ENCODE measurements around the gene SCGB2A2. TPM values are rescaled to one million over a fixed set of nuclear protein-coding genes. Genes with fewer than 3 reads are reported as not detected.

Gene SCGB2A2
- total RNA-seq: not detected
- long read RNA-seq, donor 1: 0 reads
- long read RNA-seq, donor 2: 0 reads

DNA sequence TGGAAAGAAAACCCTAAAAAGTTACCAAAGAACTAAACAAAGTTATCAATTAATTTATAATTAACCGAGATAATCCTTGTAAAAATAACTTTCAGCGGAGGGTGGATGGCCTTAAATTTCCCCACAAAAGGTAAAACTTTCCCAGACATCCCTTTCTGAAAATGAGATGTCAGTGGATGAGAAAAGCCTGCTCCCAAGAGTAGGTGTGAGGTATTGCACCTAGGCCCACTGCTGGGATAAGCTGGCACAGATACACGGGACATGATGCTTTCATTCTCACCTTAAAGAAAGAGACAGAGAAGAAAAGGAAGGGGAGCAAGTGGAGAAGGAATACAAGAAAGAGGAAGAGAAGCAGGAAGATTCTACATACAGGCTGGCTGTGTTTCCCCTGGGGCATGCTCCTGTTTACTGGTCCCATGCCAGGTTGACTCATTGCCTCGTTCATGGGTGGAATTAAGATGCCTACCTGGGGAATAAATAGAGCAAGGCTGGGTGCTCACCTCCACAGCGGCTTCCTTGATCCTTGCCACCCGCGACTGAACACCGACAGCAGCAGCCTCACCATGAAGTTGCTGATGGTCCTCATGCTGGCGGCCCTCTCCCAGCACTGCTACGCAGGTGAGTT, at the start of gene SCGB2A2:
Gene SCGB2A2 (plus strand): TSS at position 505 of the 625 bp plus-strand sequence. CDS start 59 bp downstream, at position 564.
- DNase-seq (ENCODE audit: low spot score): no peak
- intact Hi-C loops (cut with DNase I): no loop called here

DNA sequence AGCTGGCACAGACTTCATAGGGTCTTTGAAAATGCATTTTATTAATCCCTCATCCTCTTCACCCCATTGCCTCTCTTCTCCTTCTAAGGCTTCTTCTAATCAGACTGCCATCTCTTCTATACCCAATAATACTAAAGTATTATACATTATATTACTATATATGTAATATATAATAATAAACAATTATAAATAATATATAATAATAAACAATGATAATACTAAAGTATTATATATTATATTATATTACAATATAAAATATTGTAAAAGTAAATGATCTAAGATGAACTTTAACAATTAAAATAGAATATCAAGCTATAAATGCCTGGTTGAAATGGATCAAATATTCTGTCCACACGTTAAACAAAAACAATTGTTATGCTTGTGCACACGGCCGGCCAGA, 48.5 kb upstream of the SCGB2A2 start:
- DNase-seq (ENCODE audit: low spot score): no peak
- intact Hi-C loops (cut with DNase I): no loop called here

DNA sequence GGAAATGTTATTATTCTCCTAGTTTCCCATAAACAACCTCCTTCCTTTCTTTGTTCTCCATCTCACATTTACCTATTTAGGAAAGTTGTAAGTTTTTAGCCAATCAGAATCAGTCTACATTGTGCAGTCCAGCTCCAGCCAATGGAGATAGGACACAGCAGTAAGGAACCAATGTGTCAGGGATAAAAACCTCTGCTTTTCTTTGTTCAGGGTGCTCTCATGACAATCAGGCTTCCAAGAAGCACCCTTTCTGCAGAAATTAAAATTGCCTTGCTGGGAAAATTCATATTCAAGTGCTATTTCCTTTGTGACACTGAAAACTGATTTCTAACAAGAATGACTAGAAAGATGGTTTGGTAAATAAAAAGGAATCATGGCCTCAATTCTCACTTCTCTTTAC, 46.9 kb upstream of the SCGB2A2 start:
- intact Hi-C loops (cut with DNase I): no loop called here

DNA sequence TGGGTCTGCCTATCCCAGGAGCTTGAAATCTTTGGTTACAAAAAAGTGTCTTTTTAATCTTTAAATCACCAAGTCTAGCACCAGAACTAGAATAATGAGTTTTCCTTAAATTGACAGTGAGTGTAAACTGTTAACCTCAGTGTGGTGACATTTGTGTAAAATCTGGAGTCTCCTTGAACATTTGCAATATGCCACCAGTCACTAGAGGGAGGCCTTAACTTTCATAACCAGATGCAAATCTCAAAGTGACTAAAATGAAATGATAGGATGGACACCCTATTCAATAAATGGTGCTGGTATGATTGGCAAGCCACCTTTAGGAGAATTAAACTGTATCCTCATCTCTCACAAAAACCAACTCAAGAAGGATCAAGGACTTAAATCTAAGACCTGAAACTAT, 36.2 kb upstream of the SCGB2A2 start:
- intact Hi-C loops (cut with DNase I): no loop called here
- DNase-seq (ENCODE audit: low spot score): no peak

More for the DNA sequence above, 46.9 kb upstream of the SCGB2A2 start:
- DNase-seq (ENCODE audit: low spot score): no peak

DNA sequence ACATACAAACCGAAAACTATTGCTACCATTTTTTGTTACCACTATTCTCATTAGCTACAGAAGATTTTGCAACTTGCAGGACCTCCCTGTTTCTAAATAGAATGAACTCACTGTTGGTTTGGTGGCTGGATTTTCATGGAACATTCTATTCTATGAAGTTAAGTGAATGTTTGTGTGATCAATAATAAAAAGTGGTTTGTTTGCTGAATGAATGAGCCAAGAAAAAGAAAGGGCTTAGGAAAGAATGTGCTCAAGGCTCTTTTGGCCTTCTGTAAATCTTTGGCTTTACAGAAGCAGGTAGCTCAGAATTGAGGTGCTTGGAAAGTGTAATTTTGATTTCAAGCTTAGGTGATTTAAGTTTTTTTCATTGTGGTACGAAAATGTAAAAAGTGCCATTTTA, 33.8 kb upstream of the SCGB2A2 start:
- intact Hi-C loops (cut with DNase I): no loop called here
- no peak for DNase-seq (ENCODE audit: low spot score)

DNA sequence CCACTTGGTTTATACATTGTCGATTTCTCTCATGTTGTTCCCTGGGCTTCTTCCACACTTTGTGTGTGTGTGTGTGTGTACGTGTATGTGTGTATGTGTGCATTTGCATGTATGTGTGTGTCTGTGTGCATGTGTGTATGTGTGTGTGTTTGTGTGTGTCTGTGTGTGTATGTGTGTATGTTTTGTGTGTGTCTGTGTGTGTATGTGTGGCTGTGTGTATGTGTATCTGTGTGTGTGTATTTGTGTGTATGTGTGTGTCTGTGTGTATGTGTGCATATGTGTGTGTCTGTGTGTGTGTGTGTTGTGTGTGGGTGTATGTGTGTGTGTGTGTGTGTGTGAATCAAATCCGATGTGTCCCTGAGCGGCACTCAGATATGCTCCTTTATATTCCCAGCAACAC, 32.5 kb upstream of the SCGB2A2 start:
- intact Hi-C loops (cut with DNase I): no loop called here

DNA sequence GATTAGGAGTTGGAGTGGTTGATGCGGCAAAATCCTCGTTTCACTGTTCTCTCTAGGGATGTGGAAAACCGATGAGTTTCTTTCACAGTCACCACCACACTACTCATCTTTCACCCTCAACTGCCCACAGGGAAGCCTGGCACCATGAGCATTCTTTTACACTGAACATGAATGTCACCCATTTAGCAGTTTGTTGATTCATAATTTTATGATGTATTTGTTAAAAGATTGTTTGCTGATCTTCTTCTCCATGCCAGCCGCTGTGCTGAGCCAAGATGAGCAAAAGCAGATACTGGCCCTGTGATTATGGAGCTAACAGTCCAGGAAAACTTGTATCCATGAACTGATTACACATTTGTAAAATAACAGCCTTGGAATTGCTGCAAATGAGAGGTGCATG, 31.8 kb upstream of the SCGB2A2 start:
- intact Hi-C loops (cut with DNase I): no loop called here
- DNase-seq (ENCODE audit: low spot score): no peak

More for the DNA sequence above, 32.5 kb upstream of the SCGB2A2 start:
- no peak for DNase-seq (ENCODE audit: low spot score)

DNA sequence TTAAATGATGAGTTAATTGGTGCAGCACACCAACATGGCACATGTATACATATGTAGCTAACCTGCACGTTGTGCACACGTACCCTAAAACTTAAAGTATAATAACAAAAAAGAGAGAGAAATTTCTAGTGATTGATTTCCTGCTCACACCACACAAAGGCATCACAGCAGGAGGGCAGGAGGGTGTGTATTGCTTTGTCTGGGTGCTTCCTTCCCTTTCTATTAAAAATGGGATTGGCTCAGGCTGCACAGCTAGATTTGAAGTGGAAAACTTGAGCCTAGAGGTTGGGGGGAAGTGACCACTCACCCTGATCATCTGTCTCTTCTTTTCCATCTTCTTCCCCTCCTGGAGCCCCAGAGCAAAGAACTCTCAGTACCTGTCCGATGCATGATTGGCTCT, 28.9 kb upstream of the SCGB2A2 start:
- intact Hi-C loops (cut with DNase I): no loop called here

DNA sequence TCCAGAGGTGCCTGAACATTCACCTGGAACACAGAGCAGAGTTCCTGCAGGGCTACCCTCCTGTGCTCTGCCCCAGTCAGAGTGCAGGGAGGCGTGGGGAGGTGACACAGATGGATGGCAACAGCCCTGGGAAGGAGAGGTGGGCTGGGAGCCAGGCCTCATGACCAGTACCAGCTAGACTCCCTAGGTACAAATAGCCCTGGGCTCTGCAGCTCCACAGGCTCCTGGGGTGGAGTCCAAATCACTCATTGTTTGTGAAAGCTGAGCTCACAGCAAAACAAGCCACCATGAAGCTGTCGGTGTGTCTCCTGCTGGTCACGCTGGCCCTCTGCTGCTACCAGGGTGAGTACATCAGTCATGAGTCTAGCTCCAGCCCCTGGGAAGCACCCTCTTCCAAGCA, 27.9 kb upstream of the SCGB2A2 start, which contains the start of gene SCGB1D2:
Gene SCGB1D2 (plus strand): TSS at position 219 of the 400 bp plus-strand sequence. CDS start 69 bp downstream, at position 288.
- no peak for DNase-seq (ENCODE audit: low spot score)
- intact Hi-C loops (cut with DNase I): no loop called here

More for the DNA sequence above, 28.9 kb upstream of the SCGB2A2 start:
- no peak for DNase-seq (ENCODE audit: low spot score)

DNA sequence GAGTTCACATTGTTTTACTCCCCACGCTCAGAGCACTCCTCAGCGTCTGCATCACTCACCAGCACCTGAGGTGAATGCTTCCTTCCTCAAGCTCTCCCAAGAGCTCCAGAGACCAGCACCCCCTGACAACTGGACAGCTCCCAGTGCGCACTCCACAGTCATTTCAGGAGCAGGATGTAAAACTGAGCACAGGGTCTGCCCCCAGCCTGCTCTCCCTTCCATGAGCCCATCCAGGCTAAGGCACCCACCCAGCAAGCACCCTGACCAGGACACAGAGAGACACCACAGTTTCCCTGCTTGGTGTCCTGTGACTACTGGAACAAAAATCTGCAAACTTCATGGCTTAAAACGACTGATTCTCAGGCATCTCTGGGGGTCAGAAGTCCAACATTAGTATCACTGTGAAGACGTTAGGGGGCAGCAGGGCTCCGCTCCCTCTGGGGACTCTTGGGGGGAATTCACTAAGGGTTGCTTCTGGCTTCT, 24.6 kb upstream of the SCGB2A2 start:
- intact Hi-C loops (cut with DNase I): loop anchor here in 1 of 2 donors (2.0 kb wide), 1 partner anchor 49 kb away; no protein-coding TSS in a partner anchor
- DNase-seq (ENCODE audit: low spot score): no peak

DNA sequence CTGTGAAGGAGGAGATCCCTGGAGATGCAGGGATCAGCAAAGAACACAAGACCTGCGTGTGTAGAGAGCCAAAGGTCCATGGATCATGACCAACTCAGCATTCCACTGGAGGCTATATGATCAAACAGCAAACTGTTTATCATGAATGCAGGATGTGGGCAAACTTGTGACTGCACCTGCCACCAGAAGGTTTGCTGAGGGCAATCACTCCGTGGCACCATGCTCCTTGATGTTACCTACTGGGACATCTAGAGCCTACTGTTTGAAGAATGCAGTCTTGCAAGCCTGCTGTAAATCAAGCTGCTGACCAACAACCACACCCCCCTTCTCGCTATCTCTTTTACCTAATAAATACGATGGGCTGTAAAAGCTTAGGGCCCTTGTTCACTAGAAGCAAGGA, 18.3 kb upstream of the SCGB2A2 start:
- no peak for DNase-seq (ENCODE audit: low spot score)
- intact Hi-C loops (cut with DNase I): no loop called here

DNA sequence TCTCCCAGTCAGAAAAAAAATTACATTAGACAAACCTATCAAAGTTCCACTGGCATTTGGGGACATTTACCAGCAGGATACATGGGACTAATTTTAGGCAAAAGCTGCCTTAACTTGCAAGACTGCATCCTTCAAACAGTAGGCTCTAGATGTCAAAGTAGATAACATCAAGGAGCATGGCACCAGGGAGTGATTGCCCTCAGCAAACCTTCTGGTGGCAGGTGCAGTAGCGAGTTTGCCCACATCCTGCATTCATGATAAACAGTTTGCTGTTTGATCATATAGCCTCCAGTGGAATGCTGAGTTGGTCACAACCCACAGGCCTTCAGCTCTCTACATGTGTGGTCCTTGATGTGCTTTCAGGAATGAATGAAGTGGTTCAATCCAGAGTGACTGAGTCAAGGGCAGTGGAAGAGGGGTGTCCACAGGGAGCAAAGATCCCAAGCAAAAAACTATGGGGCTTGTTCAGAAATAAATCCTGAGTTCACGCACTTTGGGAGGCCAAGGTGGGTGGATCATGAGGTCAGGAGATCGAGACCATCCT, 15.9 kb upstream of the SCGB2A2 start:
- intact Hi-C loops (cut with DNase I): no loop called here
- no peak for DNase-seq (ENCODE audit: low spot score)

DNA sequence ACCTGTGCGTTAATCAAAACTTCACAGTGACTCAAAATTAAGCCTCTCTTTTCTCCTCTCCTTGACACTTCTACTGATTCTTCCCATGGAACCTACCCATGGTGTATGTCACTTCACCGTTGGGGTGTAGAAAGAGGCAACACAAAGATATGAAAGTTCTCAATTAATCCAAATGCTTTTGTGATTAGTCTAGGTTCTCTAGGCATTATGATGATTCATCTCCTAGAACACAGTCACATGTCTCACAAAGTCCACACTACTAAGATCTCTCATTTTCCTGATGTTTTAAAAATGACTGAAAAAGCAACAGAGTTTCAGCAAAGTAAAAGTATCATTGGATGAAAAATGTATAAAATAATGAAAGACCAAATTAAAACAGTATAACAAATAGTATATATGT, 13.7 kb upstream of the SCGB2A2 start:
- no peak for DNase-seq (ENCODE audit: low spot score)
- intact Hi-C loops (cut with DNase I): no loop called here

DNA sequence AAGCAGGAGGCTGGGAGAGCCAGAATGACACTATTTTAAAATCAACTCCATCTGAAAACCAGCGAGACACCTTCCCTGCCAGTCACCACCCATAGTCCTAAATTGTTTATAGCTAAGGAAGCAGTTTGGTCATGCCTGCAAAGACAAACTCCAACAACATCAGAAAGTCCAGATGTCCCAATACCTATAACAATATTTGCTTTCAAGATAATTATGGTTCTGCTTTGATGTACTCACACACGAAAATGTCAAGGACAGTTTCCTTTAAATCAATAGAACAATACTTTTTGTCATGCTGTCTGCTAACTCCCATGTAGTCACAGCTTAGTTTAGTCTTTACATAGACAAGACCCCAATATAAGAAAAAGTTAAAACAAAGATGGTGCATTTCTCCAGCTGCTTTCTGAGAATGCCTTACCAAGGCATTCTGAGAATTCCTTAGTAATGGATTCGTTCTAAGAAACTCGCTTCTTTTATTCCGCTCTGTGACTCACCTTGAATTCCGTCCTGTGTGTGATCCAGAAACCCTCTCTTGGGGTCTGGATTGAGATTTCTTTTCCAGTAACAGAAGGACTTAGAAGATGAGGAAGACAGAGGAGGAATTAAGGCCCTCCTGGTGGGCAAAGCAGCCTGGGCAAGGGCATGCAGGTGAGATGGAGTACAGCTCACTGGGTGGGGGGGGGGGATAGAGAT, 9.6 kb upstream of the SCGB2A2 start:
- no peak for DNase-seq (ENCODE audit: low spot score)
- intact Hi-C loops (cut with DNase I): no loop called here

DNA sequence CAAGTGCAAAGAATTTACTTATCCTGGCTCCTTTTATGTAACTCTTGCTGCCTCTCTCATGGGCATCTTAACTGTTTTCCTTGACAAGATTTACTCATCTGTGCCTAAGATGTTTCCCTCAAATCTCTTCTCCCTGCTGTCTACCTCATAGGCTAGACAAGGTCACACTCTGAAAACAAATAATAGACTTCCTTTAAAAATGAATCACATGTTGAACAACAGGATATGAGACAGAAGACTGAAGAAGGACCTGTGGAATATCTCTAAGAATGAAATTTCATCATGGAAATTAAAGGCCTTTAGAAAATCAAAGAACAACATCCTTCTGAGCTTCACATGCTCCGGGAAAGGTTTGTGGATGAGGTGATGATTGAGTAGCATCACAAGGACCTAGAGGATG, 6.0 kb upstream of the SCGB2A2 start:
- intact Hi-C loops (cut with DNase I): no loop called here
- no peak for DNase-seq (ENCODE audit: low spot score)

DNA sequence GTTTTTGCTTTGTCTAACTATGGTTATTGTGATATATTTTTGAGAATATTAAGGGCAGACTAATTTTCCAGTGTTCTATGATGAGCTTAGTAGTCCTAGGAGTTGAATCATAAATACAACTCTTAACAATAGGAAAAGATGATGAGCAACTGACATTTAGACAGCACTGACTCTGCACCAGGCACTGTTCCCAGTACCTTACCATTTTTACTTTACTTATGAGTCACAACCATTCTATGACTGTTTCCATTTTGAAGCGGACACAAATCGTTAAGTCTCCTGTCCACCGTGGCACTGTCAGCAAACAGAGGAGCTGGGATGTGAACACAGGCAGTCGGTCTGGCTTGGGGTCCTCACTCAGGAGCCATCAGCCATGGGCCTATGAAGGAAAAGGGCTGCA, 3.4 kb upstream of the SCGB2A2 start:
- intact Hi-C loops (cut with DNase I): no loop called here
- no peak for DNase-seq (ENCODE audit: low spot score)

DNA sequence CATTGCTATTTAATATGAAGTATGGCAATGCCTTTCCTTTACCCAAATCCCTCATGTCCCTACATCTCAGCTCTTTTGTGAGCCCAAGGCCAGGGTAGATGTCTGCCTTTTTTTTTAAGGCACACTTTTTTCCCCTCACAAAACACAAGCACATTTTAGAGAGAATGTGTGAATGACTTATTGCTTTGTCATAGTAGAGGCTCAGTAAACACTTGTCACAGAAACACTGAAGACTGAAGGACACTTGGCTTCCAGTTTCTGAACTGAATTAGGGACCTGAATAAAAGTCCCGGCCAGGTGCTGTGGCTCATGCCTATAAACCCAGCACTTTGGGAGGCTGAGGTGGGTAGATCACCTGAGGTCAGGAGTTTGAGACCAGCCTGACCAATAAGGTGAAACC, 2.9 kb upstream of the SCGB2A2 start:
- intact Hi-C loops (cut with DNase I): no loop called here
- no peak for DNase-seq (ENCODE audit: low spot score)

DNA sequence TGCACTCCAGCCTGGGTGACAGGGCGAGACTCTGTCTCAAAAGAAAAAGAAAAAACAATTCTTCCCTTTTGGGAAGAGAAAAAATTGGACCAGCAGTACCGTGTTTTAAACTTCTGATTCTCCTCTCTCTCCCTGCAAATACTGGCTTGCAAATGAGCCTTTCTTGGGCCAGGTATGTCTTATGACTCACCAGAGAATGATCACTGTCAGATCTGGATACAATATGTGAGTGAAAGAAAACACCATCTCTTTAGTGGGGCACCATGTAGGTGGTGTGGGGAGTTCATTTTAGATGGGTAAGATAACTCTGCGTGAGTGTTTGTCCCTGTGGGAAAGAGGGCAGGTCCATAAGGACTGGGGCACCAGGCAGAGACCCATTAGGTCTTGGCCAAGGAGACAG, 2.4 kb upstream of the SCGB2A2 start:
- intact Hi-C loops (cut with DNase I): no loop called here
- DNase-seq (ENCODE audit: low spot score): no peak

DNA sequence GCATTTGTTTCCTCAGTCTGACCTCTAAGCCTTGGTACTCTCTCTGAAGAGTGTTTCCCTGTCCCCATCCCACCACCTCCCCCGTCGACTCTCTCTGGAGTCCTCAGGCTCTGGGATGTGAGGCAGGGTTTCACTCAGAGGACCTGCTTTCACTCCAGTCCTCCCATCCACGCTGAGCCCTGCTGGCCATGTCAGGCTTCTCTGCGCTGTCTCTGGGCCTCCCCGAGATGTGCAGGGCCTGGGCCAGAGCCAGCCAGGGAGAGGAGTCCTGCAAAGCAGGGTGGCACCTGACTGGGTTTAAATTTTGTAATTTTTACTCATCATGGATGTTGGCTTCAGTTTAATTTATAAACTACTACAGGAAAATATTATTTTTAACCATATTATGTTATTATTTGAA, 3.3 kb downstream of the SCGB2A2 start:
- intact Hi-C loops (cut with DNase I): no loop called here

DNA sequence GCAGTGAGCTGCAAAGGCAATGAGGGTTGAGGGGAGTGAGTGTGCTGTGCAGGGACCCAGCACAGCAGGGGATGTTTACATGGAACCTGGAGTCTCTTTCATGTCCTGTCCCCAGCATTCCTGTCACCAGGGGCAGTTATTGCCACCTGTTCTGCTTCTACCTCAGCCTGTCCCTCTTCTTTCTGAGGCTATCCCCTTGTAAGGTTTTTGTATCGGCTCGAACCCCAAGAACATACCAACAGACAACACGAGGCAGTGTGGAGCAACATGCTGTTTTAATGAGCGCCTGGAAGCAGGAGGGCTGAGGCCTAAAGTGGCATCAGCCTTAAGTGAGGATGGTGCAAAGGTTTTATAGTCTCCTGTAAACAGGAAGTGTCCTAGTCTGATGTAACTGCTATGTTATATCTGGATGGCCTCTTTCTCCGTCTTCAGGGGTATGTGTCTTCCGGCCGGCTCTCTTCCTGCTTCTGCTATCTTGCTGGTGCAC, 3.9 kb downstream of the SCGB2A2 start:
- intact Hi-C loops (cut with DNase I): no loop called here

More for the DNA sequence above, 3.3 kb downstream of the SCGB2A2 start:
- DNase-seq (ENCODE audit: low spot score): no peak

More for the DNA sequence above, 3.9 kb downstream of the SCGB2A2 start:
- no peak for DNase-seq (ENCODE audit: low spot score)

Data from posterior vena cava (tissue), 2 donors.